ENCODE results near the gene ALOX15.

GRCh38 chr17:4591529-4591928 is 49.9 kb downstream of the ALOX15 start:
- no peak for TF ChIP-seq CTCF (IDR thresholded peaks at IDR 0.05; ENCODE audit: low read depth, low read length)
- TF ChIP-seq MYC (IDR thresholded peaks at IDR 0.05; ENCODE audit: low read depth, low read length), result no peak

Measured in NB4 (cell line).